Left lung (tissue), 10 donors: ENCODE measurements around the gene RPTOR. TPM values are rescaled to one million over a fixed set of nuclear protein-coding genes. Genes with fewer than 3 reads are reported as not detected.

Source experiments
- ATAC-seq: fragments of 200-7000 bp; cut with Tn5 transposase; one replicate; pipeline ENCODE4 v1.9.1; 2020; ENCODE audit warnings: moderate library complexity
- DNase-seq, 4 donors: peaks; one replicate each; pipeline ENCODE4 v3.0.0-alpha.2; 2013 to 2020
- H3K27ac ChIP-seq, 2 donors: fragments of 200-600 bp; sonication (generic) in 1 of 2; one replicate each; pipeline versions ENCODE4 v1.5.0 to v1.8.0; 2020 to 2021
- H3K27me3 ChIP-seq, 2 donors: fragments of 200-600 bp; sonication (generic) in 1 of 2; one replicate each; pipeline versions ENCODE4 v1.5.0 to v1.8.0; 2020 to 2021
- H3K36me3 ChIP-seq, 2 donors: fragments of 200-600 bp; sonication (generic) in 1 of 2; one replicate each; pipeline versions ENCODE4 v1.5.0 to v1.8.0; 2020 to 2021
- H3K4me1 ChIP-seq, 2 donors: fragments of 200-600 bp; one replicate each; pipeline ENCODE4 v1.8.0; 2021
- H3K4me3 ChIP-seq, 2 donors: fragments of 200-600 bp; sonication (generic) in 1 of 2; one replicate each; pipeline versions ENCODE4 v1.5.0 to v1.8.0; 2020 to 2021; ENCODE audit warnings: mild to moderate bottlenecking in 1 of 2
- H3K9me3 ChIP-seq, 2 donors: fragments of 200-600 bp; sonication (generic) in 1 of 2; one replicate each; pipeline versions ENCODE4 v1.5.0 to v1.8.0; 2020 to 2021
- CTCF ChIP-seq, 2 donors: fragments of 200-600 bp; sonication (generic) in 1 of 2; IDR thresholded peaks; one replicate each; pipeline versions ENCODE4 v1.5.0 to v1.8.0; 2021; ENCODE audit warnings: antibody characterized with exemption in 2 of 2
- intact Hi-C, 2 donors: fragments of 100-400 bp; cut with DNase I; formaldehyde crosslinking; loops; one replicate each; pipeline versions ENCODE4 v1.11.2 to v1.14.2; 2022
- polyA plus RNA-seq, 6 donors: library from polyadenylated mRNA; unstranded; fragments of 120-200 nt; gene quantifications; one replicate each; pipeline ENCODE4 v1.2.1, GENCODE V29; 2013; ENCODE audit not compliant: insufficient read length in 6 of 6
- total RNA-seq, 2 donors: library from RNA; stranded (reverse); fragmentation: NEBNext Ultra II Directional; extraction: Animal tissue kit (Norgen Biotek cat#: 25700); gene quantifications; one replicate each; pipeline ENCODE4 v1.2.1, GENCODE V29; 2021
- donor health status: DM: no; HTN: yes; CAD: no.
- donor health status: DM: no; HTN: no; CAD: no.

The RPTOR gene
- total and polyA plus RNA-seq, 8 donors: 14.2 to 39.2 (median 20.7) TPM

- Histone ChIP-seq H3K9me3 (no peaks in the 10 kb centered on the region), H3K27ac (no peak overlapping the region), H3K36me3 (no peaks in the 10 kb centered on the region), H3K27me3 (no peaks in the 10 kb centered on the region), H3K4me3 (no peak overlapping the region), H3K4me1 (peaks cover 0 to 5% of the 10 kb centered on the region in 2 donors)
- intact Hi-C loops: no loop called here
- DNase-seq (no peak), ATAC-seq (no peak)
- no peak for TF ChIP-seq CTCF (IDR thresholded peaks at IDR 0.05)
Measured at GRCh38 chr17:80591788-80592187, 47.1 kb downstream of the RPTOR start.

GRCh38 chr17:80592243-80592642 lies 47.6 kb downstream of the RPTOR start:
- H3K4me3 ChIP-seq: no peak overlapping the region

GRCh38 chr17:80593181-80593580 lies 48.5 kb downstream of the RPTOR start:
- no peak for DNase-seq

More at GRCh38 chr17:80592243-80592642, 47.6 kb downstream of the RPTOR start:
- ATAC-seq (no peak), DNase-seq (no peak)
- TF ChIP-seq CTCF (IDR thresholded peaks at IDR 0.05): no peak
- no peaks in the 10 kb centered on the region for H3K27me3 ChIP-seq
- H3K36me3 ChIP-seq: no peaks in the 10 kb centered on the region
- H3K4me1 ChIP-seq: peaks cover 0 to 1% of the 10 kb centered on the region in 2 donors
- intact Hi-C loops: no loop called here
- H3K9me3 ChIP-seq: no peaks in the 10 kb centered on the region
- H3K27ac ChIP-seq: no peak overlapping the region

GRCh38 chr17:80594431-80595269 lies 50.0 kb downstream of the RPTOR start:
- Histone ChIP-seq H3K4me1 (peaks cover 0 to 8% of the 10 kb centered on the region in 2 donors), H3K36me3 (no peaks in the 10 kb centered on the region), H3K27ac (no peak overlapping the region), H3K27me3 (no peaks in the 10 kb centered on the region), H3K4me3 (no peak overlapping the region), H3K9me3 (no peaks in the 10 kb centered on the region)
- TF ChIP-seq CTCF (IDR thresholded peaks at IDR 0.05): no peak
- intact Hi-C loops: no loop called here
- ATAC-seq (no peak), DNase-seq (no peak)

More at GRCh38 chr17:80593181-80593580, 48.5 kb downstream of the RPTOR start:
- intact Hi-C loops: no loop called here
- Histone ChIP-seq H3K4me3 (no peak overlapping the region), H3K9me3 (no peaks in the 10 kb centered on the region), H3K27me3 (no peaks in the 10 kb centered on the region), H3K4me1 (no peaks in the 10 kb centered on the region), H3K36me3 (no peaks in the 10 kb centered on the region), H3K27ac (no peak overlapping the region)
- ATAC-seq: no peak
- TF ChIP-seq CTCF (IDR thresholded peaks at IDR 0.05): no peak

GRCh38 chr17:80596760-80597608 lies 52.3 kb downstream of the RPTOR start:
- Histone ChIP-seq H3K36me3 (no peaks in the 10 kb centered on the region), H3K4me1 (peaks cover 0 to 17% of the 10 kb centered on the region in 2 donors), H3K9me3 (no peaks in the 10 kb centered on the region), H3K4me3 (no peak overlapping the region), H3K27ac (no peak overlapping the region), H3K27me3 (no peaks in the 10 kb centered on the region)
- no peak for TF ChIP-seq CTCF (IDR thresholded peaks at IDR 0.05)
- DNase-seq (no peak), ATAC-seq (no peak)
- intact Hi-C loops: no loop called here
